M059J (cell line): ENCODE data around the gene HDGFL2. TPM values are rescaled to one million over a fixed set of nuclear protein-coding genes. Genes with fewer than 3 reads are reported as not detected.
A peak's percentile ranks its signal among the peaks of the same experiment; 100 is the strongest.

Experiments used
- DNase-seq: peaks from one replicate; pipeline ENCODE4 v3.0.0-alpha.2; 2012; ENCODE audit warnings: low read depth
- total RNA-seq: library from RNA; depleted of rRNA; stranded (reverse); fragments of >200 nt; shearing (Covaris generic); gene quantifications from 2 replicates; pipeline ENCODE4 v1.2.3, GENCODE V29; 2014

Gene HDGFL2
- total RNA-seq, 1 experiment from 2014 or later: 69.3 TPM

DNA sequence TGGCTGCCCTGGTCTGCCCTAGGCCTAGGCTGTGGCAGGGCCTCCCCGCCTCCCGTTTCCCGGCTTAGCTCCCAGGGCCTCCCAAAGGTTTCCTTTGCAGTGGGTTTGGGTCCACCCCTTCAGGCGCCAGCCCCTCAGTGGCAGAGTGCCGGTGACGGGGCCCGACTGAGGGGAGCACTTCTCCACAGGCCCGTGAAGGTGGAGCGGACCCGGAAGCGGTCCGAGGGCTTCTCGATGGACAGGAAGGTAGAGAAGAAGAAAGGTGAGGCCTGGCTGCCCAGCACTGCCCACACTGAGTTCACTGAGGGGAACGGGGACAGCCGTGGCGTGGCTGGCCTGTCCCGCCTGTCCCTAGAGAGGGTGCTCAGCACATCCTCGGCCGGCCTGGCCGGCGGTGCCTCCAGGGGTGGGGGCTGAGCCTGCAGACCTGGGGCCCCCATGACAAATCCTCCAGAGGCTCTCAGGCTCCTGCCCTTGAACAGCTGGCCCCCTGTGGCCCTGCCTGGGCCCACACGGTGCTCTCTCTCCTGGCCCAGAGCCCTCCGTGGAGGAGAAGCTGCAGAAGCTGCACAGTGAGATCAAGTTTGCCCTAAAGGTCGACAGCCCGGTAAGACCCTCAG lies 25.8 kb downstream of the HDGFL2 start:
- no peak for DNase-seq

DNA sequence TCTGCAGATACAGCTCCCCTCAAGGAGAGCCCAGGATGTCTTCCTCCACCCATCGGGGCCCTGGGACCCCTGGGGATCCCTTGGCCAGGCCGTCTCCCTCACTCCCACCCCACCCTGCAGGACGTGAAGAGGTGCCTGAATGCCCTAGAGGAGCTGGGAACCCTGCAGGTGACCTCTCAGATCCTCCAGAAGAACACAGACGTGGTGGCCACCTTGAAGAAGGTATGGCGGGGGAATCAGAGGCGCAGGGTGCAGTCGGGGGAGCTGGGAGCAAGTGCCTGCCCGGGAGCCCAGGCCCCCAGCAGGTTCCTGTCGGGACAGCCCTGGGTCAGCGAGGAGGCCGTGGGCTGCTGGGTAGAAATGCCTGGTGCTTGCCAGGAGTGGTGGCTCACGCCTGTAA lies 26.6 kb downstream of the HDGFL2 start:
- DNase-seq: no peak

DNA sequence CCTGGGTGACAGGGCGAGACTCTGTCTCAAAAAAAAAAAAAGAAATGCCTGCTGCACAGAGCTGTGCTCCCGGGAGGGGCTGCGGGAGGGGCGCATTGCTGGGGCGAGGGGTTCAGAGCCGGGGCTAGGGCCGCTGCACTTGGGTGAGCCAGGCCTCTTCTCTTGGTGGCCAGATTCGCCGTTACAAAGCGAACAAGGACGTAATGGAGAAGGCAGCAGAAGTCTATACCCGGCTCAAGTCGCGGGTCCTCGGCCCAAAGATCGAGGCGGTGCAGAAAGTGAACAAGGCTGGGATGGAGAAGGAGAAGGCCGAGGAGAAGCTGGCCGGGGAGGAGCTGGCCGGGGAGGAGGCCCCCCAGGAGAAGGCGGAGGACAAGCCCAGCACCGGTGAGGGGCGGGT lies 27.2 kb downstream of the HDGFL2 start:
- DNase-seq: no peak

DNA sequence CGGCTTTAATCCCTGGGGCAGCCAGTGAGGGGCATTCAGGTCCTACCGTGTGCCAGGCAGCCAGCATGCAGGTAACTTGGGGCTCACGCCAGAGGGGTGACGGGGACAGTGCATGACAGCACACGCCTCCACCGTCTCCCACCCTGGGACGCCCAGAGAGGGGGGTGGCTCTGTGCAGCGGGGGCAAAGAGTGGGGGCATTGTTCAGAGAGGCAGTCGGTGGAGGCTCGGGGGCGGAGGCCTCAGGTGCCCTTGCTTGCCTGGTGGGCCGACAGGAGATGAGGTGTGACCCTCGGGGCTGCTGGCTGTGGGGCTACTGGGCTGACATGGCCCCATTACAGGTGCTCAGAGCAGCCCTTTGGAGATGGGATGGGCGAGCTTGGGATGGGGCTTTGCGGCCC lies 27.8 kb downstream of the HDGFL2 start:
- DNase-seq: no peak

DNA sequence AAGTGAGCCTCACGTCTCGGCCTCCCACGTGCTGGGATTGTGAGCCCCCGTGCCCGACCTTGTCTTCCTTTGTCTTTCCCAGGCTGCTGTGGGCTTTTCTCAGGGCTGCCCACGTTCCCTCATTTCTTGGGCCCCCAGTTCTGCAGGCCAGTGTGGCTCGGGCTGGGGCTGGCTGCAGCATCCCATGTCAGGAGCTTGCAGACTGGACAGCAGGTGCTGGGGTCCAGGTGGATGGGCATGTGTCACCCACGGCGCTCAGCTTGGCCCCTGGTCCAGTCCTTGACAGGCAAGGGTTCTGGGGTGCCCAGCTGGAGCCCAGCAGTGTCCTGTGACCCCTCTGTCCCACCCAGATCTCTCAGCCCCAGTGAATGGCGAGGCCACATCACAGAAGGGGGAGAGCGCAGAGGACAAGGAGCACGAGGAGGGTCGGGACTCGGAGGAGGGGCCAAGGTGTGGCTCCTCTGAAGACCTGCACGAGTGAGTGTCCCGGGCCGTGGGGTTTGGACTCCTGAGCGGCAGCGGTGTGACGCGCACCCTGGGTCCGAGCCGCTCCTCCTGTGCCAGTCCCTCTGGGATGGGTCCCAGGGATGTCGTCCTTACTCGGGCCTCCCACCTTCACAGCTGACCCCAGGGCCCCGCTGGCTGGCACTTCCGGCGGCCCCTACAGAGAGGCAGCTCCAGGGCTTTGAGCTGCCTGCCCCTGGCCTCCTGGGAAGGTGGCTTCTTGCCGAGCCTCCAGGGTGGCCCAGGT lies 28.9 kb downstream of the HDGFL2 start:
- no peak for DNase-seq

DNA sequence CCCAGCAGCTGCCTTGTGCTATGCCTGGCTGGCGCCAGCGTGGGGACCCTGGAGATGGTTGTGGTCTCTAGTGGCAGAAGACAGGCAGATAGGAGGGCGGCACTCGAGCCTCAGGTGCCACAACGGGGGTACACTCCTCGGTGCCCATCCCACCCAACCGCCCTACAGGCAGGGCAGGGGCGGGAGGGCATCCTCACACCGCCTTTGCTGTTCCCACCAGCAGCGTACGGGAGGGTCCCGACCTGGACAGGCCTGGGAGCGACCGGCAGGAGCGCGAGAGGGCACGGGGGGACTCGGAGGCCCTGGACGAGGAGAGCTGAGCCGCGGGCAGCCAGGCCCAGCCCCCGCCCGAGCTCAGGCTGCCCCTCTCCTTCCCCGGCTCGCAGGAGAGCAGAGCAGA lies 29.6 kb downstream of the HDGFL2 start:
- DNase-seq: no peak

DNA sequence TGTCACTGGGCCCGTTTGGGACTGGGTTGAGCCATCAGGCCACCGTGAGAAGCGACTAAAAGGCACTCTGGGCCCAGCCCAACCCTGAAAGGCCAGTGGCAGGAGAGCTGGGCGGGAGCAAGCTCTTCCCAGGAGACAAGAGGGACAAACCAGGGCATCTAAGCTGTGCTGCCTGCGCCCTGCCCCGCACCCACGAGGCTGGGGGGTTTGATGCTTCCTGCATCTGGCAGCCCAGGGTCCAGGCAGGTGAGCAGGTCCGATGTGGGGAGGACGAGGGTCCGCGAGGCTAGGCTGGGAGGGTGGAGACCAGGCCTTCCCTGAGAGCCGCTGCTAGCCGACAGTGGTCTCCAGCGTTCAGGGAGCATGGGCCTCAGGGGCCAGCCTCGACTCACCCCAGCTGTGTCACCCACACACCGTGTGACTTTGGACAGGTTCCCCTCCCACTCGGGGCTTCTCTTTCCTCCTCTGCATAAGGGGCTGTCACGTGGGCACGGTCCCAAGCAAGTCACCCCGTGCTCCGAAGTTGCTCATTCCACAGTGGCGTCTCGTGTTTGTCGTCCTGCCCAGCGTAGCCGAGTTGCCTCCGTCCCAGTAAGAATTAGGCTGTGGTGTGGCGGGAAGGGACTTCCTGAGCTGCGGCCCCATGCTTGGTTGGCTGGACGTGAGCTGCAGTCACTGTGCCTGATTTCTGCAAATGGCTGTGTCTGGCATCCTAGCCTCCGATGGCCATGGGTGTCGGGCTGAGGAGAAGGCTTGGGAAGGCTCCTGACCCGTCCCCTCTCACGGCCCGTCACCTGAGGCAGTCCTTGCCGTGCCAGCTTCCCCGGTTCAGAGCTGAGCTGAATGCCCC lies 30.4 kb downstream of the HDGFL2 start:
- DNase-seq: no peak

DNA sequence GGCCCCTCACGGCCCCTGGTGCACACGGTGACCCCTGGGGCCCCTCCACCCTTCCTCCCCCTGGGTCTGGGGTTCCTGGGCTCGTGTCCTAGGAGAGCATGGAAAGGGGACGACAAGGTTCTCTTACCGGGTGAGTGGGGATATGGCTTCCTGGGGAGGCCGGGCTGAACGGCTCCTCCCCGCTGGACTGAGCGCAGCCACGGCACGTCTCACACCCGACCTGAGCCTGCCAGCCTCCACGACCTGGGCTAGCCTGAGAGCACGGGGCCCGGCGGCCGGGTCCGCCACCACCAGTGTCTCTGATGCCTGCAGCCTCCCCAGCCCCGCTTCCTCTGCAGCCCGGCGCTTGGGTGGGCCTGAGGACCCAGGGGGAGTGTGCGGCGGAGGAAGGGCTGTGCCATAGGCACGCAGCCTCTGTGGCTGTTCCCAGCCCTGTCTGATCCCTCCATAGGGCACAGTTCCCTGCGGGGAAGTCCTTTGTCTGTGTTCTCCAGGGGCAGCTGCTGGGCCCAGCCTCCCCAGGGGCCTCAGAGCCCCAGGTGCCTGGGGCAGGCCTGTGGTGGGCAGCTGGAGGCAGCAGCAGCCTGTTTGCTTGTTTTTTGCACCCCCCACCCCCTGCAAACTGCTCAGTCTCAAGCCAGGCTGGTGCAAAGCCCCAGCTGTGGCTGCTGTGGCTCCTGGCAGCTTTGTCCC lies 31.2 kb downstream of the HDGFL2 start:
- no peak for DNase-seq

DNA sequence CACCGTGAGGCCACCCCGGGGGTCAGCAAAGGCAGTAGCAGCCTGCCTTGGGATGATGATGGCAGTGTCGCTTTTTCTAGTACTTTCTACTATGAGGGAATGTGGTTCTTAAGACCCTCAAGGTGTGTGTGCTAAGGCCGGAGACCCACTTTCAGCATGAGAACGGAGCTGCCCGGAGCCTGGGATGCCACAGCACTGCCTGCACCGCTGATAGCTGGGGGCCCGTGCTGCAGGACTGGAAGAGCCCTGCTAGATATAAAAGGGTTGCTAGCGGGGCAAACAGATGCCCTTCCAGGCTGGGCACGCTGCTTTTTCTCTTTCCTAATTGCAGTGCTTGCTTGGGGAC lies 31.7 kb downstream of the HDGFL2 start:
- DNase-seq: no peak

DNA sequence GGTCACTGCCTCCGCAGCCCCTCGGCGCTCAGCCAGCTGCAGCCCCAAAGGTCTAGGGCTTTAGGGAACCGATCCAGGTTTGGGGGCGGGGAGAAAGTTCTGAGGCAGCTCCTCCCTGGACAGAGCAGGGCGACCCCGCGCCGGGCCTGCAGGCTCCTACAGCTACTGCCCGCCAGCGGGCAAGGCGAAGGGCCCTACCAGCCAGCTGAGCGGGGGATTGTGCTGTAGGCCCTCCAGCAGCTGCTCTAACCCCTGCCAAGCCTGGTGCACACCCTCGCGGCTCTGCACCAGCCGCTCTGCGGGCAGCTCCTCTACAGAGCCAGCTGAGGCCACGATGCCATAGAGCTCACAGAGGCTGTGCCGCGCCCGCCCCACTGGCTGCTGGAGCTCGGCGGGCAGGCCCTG lies 32.2 kb downstream of the HDGFL2 start:
- DNase-seq: no peak

DNA sequence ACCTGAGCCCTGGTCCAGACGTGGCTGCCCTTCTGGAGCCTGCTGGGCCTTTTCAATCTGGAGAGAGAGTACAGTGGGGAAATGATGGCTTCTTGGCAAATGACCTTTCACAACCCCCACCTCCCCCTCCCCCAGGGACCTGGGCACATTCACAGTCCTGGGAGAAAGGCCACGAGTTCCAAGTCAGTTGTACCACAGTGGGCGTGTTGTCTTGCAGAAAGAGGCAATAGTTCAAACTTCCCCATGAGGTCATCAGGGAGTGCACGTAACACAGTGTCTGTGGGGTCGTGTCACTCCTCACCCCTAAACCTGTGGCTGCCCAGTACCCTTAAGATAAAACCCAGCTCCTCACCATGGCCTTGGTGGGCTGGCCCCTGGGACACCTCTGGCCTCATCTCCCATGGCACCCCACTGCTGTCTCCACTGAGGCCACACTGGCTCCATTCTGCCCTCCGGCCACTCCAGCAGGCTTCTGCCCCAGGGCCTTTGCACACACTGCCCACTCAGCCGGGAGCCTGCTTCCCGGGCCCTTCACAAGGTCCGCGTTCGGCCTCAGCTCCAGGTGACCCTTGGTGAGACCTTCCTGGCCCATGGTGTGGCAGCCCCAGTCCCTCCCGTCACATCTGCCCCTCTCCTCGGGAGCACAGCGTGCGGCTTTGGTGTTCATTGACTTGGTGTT lies 32.9 kb downstream of the HDGFL2 start:
- DNase-seq: no peak

DNA sequence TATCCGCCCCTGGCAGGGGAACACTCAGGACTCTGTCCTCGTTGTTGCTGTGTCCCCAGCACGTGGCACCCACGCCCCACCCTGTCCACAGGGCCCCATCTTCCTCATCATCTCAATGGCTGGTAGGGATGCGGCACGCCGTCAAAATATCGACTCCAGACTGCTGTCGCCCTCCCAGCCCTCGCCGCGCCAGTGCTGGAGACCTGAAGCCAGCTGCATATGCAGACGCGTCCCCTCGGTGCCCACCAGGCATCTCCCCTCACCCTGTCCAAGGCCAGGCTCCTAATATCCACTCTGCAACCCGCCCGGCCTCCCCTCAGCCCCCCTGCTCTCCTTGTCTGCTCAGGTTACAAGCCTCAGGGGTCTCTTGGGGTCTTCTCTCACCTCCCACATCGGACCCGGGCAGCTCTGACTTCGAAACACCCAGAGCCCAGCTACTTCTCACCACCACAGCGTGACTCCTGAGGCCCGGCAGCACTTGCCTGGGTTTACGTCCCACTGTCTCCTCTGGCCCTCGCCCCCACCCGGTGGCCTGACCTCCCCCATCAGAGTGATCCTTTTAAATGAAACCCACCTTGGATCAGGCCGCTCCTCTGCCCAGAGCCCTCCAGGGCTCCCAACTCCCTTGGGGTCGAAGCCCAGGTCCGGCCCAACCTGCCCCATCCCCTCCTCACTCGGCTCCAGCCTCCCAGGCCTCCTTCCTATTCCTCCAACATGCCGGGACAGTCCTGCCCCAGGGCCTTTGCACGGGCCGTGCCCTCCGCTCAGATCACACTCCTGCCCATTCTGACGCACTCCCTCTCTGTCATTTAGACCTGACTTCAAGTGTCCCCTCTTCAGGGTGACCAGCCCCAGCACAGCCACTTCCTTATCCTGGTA lies 33.7 kb downstream of the HDGFL2 start:
- no peak for DNase-seq

DNA sequence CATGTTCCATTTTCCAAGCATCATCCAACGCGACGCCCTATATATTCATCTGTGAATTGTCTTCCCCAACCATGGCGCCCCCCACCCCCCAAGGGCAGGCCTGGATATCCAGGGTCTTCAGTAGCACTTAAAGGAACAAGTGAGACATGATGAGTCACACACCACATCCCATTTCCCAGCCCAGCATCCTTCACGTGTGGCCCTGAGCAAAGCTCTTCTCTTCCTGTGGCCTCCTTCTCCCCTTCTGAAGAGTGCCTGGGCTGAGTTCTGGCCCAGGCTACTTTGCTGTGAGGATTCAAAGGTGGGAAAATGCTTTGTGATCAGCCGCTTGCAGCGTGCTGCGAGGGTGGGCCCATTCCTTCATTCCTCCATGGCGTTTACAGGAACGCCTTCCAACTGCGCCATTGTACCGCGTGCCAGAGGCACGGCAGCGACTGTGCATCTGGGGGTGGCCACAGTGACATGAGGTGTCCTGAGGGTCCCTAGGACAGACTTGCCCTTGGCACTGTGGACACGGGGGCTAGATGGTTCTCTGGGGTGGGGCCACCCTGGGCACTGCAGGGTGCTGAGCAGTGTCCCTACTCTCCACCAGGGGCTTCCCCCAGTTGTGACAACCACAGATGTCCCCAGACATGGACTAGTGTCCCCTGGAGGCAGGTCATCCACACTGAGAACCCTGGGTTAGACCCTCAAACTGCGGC lies 34.5 kb downstream of the HDGFL2 start:
- DNase-seq: peak; percentile 80

DNA sequence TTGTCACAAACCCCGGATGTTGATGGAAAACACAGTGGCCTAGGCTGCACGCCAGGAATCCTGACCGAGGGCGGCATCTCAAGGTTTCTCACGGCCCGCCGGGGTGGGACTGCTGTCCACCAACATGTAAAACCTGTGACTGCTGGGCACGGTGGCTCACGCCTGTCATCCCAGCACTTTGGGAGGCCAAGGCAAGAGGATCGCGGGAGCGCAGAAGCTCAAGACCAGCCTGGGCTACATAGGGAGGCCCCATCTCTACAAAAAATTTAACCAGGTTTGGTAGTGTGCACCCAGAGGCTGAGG lies 35.0 kb downstream of the HDGFL2 start:
- no peak for DNase-seq

DNA sequence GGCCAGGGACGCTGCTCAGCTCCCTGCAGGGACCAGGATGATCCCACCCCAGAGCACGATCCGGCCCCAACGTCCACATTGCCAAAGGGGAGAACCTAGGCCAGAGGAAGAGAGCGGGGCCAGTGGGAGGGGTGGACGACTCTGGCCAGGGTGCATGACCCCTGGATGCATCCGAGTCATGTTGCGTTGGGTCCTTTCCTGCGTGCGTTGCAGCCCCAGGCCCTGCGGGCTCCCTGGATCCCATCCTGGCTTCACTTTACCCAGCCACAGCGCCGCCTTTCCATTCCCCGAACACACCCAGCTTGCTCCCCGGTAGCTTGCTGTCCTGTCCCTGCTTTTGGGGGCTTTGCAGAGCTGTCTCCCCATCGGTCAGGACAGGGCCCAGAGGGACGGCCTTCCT lies 35.7 kb downstream of the HDGFL2 start:
- DNase-seq: no peak

DNA sequence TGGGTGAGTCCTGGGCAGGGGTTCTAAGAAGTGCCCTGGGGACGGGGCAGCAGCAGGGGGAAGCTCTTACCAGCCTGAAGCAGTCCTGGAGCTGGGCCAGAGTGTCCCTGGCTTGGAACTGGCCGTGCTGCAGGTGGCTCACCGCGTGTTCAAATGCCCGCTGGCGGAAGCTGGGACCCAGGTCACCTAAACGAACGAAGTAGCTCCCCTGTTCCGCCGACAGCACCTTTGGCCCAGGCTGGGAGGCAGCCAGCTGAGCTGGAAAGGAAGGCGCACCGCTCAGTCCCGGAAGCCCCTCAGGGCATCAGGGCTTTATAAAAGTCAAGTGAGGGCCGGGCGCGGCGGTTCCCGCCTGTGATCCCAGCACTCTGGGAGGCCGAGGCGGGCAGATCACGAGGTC lies 36.6 kb downstream of the HDGFL2 start:
- DNase-seq: no peak

DNA sequence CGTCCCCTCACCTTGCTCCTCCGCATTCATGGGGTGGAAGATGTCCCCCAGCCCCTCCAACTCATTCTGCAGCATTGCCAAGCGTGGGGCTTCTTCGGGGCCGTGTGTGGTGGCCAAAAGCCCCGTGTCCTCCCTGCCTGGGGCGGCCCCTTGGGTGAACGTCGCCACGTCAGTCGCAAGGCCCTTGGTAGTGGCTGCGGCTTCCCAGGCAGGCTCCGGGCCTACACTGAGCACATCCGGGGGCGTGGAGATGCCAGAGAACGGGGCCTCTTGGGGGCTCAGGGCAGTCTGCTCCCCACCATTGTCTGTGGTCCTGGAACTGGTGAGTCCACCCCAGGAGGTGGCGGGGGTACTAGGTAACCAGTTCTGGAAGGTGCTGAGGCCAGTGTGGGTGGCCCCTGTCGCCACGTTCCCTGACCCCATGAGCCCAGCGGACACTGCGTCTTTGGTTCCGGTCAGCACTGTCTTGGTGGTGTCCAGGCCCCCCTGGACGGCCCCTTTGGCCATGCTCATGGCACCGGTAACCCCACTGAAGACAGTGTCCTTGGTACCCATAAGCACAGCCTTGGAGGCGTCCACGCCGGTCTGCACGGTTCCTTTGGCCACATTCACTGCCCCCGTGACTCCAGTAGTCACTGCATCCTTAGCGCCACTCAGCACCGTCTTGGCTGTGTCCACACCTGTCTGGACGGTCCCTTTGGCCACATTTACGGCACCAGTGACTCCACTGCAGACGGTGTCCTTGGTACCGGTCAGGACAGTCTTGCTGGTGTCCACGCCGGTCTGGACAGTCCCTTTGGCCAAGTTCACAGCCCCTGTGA lies 38.5 kb downstream of the HDGFL2 start:
- no peak for DNase-seq

DNA sequence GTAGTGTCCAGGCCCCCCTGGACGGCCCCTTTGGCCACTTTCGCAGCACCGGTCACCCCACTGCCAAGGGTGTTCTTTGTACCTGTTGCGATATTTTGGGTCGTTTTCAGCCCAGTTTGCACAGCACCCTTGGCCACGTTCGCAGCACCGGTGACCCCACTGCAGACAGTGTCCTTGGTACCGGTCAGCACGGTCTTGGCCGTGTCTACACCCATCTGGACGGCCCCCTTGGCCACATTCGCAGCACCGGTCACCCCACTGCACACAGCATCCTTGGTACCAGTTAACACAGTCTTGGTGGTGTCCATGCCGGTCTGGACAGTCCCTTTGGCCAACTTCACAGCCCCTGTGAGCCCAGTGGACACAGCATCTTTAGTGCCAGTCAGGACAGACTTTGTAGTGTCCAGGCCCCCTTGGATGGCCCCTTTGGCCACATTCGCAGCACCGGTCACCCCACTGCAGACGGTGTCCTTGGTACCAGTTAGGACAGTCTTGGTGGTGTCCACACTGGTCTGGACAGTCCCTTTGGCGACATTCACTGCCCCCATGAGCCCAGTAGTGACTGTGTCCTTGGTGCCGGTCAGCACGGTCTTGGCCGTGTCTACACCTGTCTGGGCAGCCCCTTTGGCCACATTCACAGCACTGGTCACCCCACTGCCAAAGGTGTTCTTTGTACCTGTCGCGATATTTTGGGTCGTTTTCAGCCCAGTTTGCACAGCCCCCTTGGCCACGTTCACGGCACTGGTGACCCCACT lies 39.4 kb downstream of the HDGFL2 start:
- no peak for DNase-seq

DNA sequence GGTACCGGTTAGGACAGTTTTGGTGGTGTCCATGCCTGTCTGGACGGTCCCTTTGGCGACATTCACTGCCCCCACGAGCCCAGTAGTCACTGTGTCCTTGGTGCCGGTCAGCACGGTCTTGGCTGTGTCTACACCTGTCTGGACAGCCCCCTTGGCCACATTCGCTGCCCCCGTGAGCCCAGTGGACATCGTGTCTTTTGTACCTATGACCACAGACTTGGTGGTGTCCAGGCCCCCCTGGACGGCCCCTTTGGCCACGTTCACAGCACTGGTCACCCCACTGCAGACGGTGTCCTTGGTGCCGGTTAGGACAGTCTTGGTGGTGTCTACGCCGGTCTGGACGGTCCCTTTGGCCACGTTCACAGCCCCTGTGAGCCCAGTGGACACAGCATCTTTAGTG lies 40.0 kb downstream of the HDGFL2 start:
- DNase-seq: no peak
